HCT116 (cell line): ENCODE measurements around the gene SDR42E2. TPM values are rescaled to one million over a fixed set of nuclear protein-coding genes. Genes with fewer than 3 reads are reported as not detected.
A peak's percentile ranks its signal among the peaks of the same experiment; 100 is the strongest.

Experiments
- ATAC-seq: fragments of 200-7000 bp; cut with Tn5 transposase; 2 replicates; pipeline ENCODE4 v1.9.1; 2020; ENCODE audit warnings: mild to moderate bottlenecking, moderate library complexity
- BruUV-seq: library from RNA; stranded (reverse); fragments of 400-500 nt; replicated peaks from 2 replicates; lab custom pipeline; 2021; lab: Mats Ljungman, UMichigan
- CTCF ChIA-PET: fragments of 300-600 bp; sonication (Branson Sonifier 250); formaldehyde crosslinking; loops from one replicate; lab custom pipeline; 2021; ENCODE audit warnings: antibody characterized with exemption; lab: Charles Lee
- POLR2A ChIA-PET: fragments of 300-600, 350-600 bp; sonication (Branson Sonifier 250); formaldehyde crosslinking; loops from one replicate; lab custom pipeline; 2021; ENCODE audit warnings: antibody characterized with exemption; lab: Charles Lee
- RAD21 ChIA-PET, 2 experiments: fragments of 300-600 bp; sonication (Branson Sonifier 250); formaldehyde crosslinking; loops; one replicate each; lab custom pipeline; 2023; ENCODE audit warnings: low total read pairs in 2 of 2; ENCODE audit not compliant: uncharacterized antibody in 2 of 2, unreplicated experiment in 2 of 2, low non-redundant PET in 1 of 2; lab: Charles Lee
- DNase-seq: peaks from one replicate; pipeline ENCODE4 v3.0.0-alpha.2; 2010; ENCODE audit warnings: low read depth, low spot score
- H2AFZ ChIP-seq: fragments of 200-600 bp; shearing (Covaris generic), sonication (generic); 2 replicates; pipeline ENCODE4 v1.6.1; 2017; ENCODE audit warnings: low read depth, mixed run types, mixed read lengths, antibody characterized with exemption, low read length; ENCODE audit not compliant: poor library complexity, severe bottlenecking
- H3K27ac ChIP-seq: 2 replicates; pipeline ENCODE4 v1.5.1; 2012; ENCODE audit warnings: low read depth, low read length
- H3K27me3 ChIP-seq: fragments of 200-600 bp; sonication (generic); 2 replicates; pipeline ENCODE4 v1.6.1; 2016; ENCODE audit warnings: mixed run types, low read length, mixed read lengths; ENCODE audit not compliant: insufficient read depth
- H3K36me3 ChIP-seq, 2 experiments: fragments of 200-500 bp in 1 of 2; fragments of 200-600 bp in 1 of 2; sonication (Bioruptor generic) in 1 of 2; sonication (generic) in 1 of 2; 2 replicates each; pipeline versions ENCODE4 v1.5.1 to v1.6.1; 2014 to 2016; ENCODE audit warnings: low read length in 2 of 2, inconsistent platforms in 1 of 2, mixed read lengths in 1 of 2, mixed run types in 1 of 2; ENCODE audit not compliant: insufficient read depth in 2 of 2, control insufficient read depth in 1 of 2
- H3K4me1 ChIP-seq, 2 experiments: fragments of 200-600 bp in 1 of 2; sonication (generic) in 1 of 2; 2 replicates each; pipeline versions ENCODE4 v1.5.1 to v1.6.1; 2012 to 2017; ENCODE audit warnings: low read length in 2 of 2, inconsistent platforms in 1 of 2, mild to moderate bottlenecking in 1 of 2, mixed read lengths in 1 of 2, mixed run types in 1 of 2, moderate library complexity in 1 of 2; ENCODE audit not compliant: insufficient read depth in 2 of 2, control insufficient read depth in 1 of 2
- H3K4me2 ChIP-seq: fragments of 200-600 bp; sonication (generic); 2 replicates; pipeline ENCODE4 v1.6.1; 2017; ENCODE audit warnings: mixed run types, low read length, mixed read lengths
- H3K4me3 ChIP-seq, 2 experiments: fragments of 200-600 bp in 1 of 2; sonication (generic) in 1 of 2; replicated peaks in 1 of 2; 2 replicates each; pipeline ENCODE4 v1.5.1; 2011 to 2016; ENCODE audit warnings: low read length in 2 of 2, control low read depth in 1 of 2, low read depth in 1 of 2, mild to moderate bottlenecking in 1 of 2, mixed read lengths in 1 of 2, mixed run types in 1 of 2
- H3K79me2 ChIP-seq: fragments of 200-600 bp; sonication (generic); 2 replicates; pipeline ENCODE4 v1.6.1; 2017; ENCODE audit warnings: mild to moderate bottlenecking, mixed run types, low read length, moderate library complexity, mixed read lengths; ENCODE audit not compliant: insufficient read depth
- H3K9ac ChIP-seq: fragments of 200-600 bp; sonication (generic); 2 replicates; pipeline ENCODE4 v1.6.1; 2016; ENCODE audit warnings: low read length, mixed read lengths
- H3K9me2 ChIP-seq: fragments of 200-600 bp; sonication (generic), shearing (Covaris generic); 2 replicates; pipeline ENCODE4 v1.6.1; 2017; ENCODE audit warnings: mixed run types, mild to moderate bottlenecking, moderate library complexity; ENCODE audit not compliant: insufficient read depth
- H3K9me3 ChIP-seq, 2 experiments: fragments of 200-500 bp in 1 of 2; fragments of 200-600 bp in 1 of 2; sonication (Bioruptor generic) in 1 of 2; sonication (generic) in 1 of 2; 2 replicates each; pipeline ENCODE4 v1.6.1; 2014 to 2017; ENCODE audit warnings: low read length in 2 of 2, mixed read lengths in 2 of 2, inconsistent platforms in 1 of 2, low read depth in 1 of 2, mild to moderate bottlenecking in 1 of 2, mixed run types in 1 of 2, moderate library complexity in 1 of 2; ENCODE audit not compliant: control insufficient read depth in 1 of 2, insufficient read depth in 1 of 2
- H4K20me1 ChIP-seq: fragments of 200-600 bp; sonication (generic), shearing (Covaris generic); 2 replicates; pipeline ENCODE4 v1.6.1; 2017; ENCODE audit warnings: mixed run types, mild to moderate bottlenecking, moderate library complexity; ENCODE audit not compliant: insufficient read depth
- ATF3 ChIP-seq: IDR thresholded peaks from 2 replicates; pipeline ENCODE4 v1.6.1; 2012
- CBX3 ChIP-seq: IDR thresholded peaks from 2 replicates; pipeline ENCODE4 v1.6.1; 2012; ENCODE audit warnings: low read depth
- CEBPB ChIP-seq: IDR thresholded peaks from 2 replicates; pipeline ENCODE4 v1.6.1; 2012; ENCODE audit warnings: low read depth
- EGR1 ChIP-seq: IDR thresholded peaks from 2 replicates; pipeline ENCODE4 v1.6.1; 2012; ENCODE audit warnings: low read depth
- ELF1 ChIP-seq: IDR thresholded peaks from 2 replicates; pipeline ENCODE4 v1.6.1; 2012; ENCODE audit warnings: low read depth, borderline replicate concordance
- EZH2 ChIP-seq: fragments of 200-600 bp; sonication (generic); IDR thresholded peaks from 2 replicates; pipeline ENCODE4 v1.6.1; 2017; ENCODE audit warnings: antibody characterized with exemption, mixed run types
- EZH2phosphoT487 ChIP-seq: fragments of 200-600 bp; IDR thresholded peaks from 2 replicates; pipeline ENCODE4 v1.6.1; 2018; ENCODE audit warnings: antibody characterized with exemption, borderline replicate concordance
- FOSL1 ChIP-seq: IDR thresholded peaks from 2 replicates; pipeline ENCODE4 v1.6.1; 2012; ENCODE audit warnings: low read depth
- JUND ChIP-seq: IDR thresholded peaks from 2 replicates; pipeline ENCODE4 v1.6.1; 2012
- POLR2A ChIP-seq: IDR thresholded peaks from 2 replicates; pipeline ENCODE4 v1.7.0; 2011; ENCODE audit warnings: borderline replicate concordance; ENCODE audit not compliant: insufficient read depth, insufficient read length; ENCODE audit errors: extremely low read depth
- POLR2AphosphoS5 ChIP-seq: IDR thresholded peaks from 2 replicates; pipeline ENCODE4 v1.6.1; 2011; ENCODE audit warnings: mild to moderate bottlenecking, low read depth, low read length, moderate library complexity
- SIN3A ChIP-seq: IDR thresholded peaks from 2 replicates; pipeline ENCODE4 v1.6.1; 2012; ENCODE audit warnings: low read depth
- SP1 ChIP-seq: IDR thresholded peaks from 2 replicates; pipeline ENCODE4 v1.6.1; 2012; ENCODE audit warnings: low read depth
- SRF ChIP-seq: IDR thresholded peaks from 2 replicates; pipeline ENCODE4 v1.6.1; 2012; ENCODE audit warnings: low read depth
- TCF7L2 ChIP-seq: IDR thresholded peaks from 2 replicates; pipeline ENCODE4 v1.7.0; 2011; ENCODE audit warnings: borderline replicate concordance, inconsistent platforms; ENCODE audit not compliant: insufficient read depth, insufficient read length; ENCODE audit errors: extremely low read depth
- YY1 ChIP-seq: IDR thresholded peaks from 2 replicates; pipeline ENCODE4 v1.6.1; 2011; ENCODE audit warnings: low read length, low read depth, moderate library complexity, mild to moderate bottlenecking; ENCODE audit not compliant: insufficient replicate concordance; ENCODE audit errors: extremely low read depth
- ZFX ChIP-seq: fragments of 450-650 bp; IDR thresholded peaks from 2 replicates; pipeline ENCODE4 v1.6.1; 2017
- ZNF274 ChIP-seq: fragments of 200-500 bp; sonication (Bioruptor generic); IDR thresholded peaks from 2 replicates; pipeline ENCODE4 v1.6.1; 2014; ENCODE audit warnings: mild to moderate bottlenecking, low read depth, low read length, inconsistent platforms
- intact Hi-C: fragments of 100-400 bp; cut with micrococcal nuclease; formaldehyde crosslinking; loops from 2 replicates; pipeline ENCODE4 v1.10.0; 2022
- total RNA-seq: library from RNA; stranded (reverse); gene quantifications from one replicate; pipeline ENCODE4 v1.2.1, GENCODE V29; 2021; ENCODE audit not compliant: unreplicated experiment
- TF ChIP-seq, protein P1 (sequence below): IDR thresholded peaks from 2 replicates; pipeline ENCODE4 v1.6.1; 2012
- TF ChIP-seq, protein P2 (sequence below): IDR thresholded peaks from 2 replicates; pipeline ENCODE4 v1.6.1; 2011; ENCODE audit warnings: mild to moderate bottlenecking, low read length, moderate library complexity; ENCODE audit not compliant: insufficient replicate concordance; ENCODE audit errors: extremely low read depth
- TF ChIP-seq, protein P3 (sequence below), 3 experiments: fragments of 200-600 bp in 1 of 3; sonication (generic) in 1 of 3; IDR thresholded peaks in 2 of 3; conservative IDR thresholded peaks in 1 of 3; 2 replicates each; pipeline ENCODE4 v1.5.1; 2012 to 2017; ENCODE audit warnings: low read depth in 2 of 3, low read length in 2 of 3, antibody characterized with exemption in 1 of 3, borderline replicate concordance in 1 of 3, control low read depth in 1 of 3, mild to moderate bottlenecking in 1 of 3, mixed read lengths in 1 of 3, mixed run types in 1 of 3, moderate library complexity in 1 of 3; ENCODE audit not compliant: insufficient read depth in 1 of 3

The SDR42E2 gene
- total RNA-seq, 1 experiment from 2014 or later: 0.27 TPM

DNA sequence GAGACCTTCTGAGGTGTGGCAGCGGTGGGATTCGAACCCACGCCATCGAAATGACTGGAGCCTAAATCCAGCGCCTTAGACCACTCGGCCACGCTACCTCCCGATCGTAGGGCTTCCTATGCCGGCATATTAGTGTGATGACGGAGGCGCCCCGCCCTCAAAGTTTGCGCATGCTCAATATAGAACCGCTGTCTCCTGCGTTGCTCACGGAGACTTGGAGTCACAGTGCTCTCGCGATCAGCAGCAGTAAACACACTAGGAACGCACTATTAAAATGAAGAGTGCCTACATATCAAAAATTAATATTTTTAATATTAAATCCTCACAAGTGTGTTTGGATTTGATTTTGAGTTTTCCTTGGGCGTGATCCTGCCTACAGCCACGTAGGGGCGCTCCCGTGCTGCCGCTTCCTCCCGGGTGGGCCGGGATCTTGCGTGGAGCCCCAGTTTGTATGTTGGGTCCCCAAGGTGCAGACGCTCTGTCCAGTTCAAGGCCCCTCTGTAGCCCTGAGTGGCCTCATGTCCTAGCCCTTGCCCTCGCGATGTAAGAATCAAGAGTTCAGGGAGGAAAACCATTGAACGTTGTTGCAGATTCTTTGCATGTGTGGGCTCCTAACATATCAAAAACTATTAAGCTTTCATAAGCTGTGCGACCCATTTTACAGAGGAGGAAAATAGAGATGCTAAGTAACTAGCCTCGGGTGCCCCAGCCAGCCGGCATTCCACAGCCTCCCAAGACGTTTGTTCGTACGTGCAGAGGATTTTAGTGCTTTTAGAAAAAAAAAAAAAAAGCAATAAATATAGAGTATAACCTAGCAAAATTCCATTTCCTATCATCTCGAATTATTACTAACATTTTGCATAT, 33.6 kb downstream of the SDR42E2 start:
- peak overlapping the region; percentile 99 for H2AFZ ChIP-seq
- ATAC-seq (peak; percentile 21), DNase-seq (peak; percentile 72)
- H4K20me1 ChIP-seq: no peaks in the 10 kb centered on the region
- H3K4me2 ChIP-seq: peak overlapping the region; percentile 97
- peak overlapping the region; percentile 43 to 59 for H3K4me3 ChIP-seq
- H3K79me2 ChIP-seq: no peaks in the 10 kb centered on the region
- ChIA-PET RAD21 (no interaction called here), CTCF (interaction anchor here (1.0 to 1.1 kb wide), 2 partner anchors 34 to 104 kb away, joined by 3 to 7 read pairs; no protein-coding TSS in a partner anchor), POLR2A (no interaction called here)
- no peak overlapping the region for H3K27ac ChIP-seq
- no peaks in the 10 kb centered on the region for H3K9me2 ChIP-seq
- no peaks in the 10 kb centered on the region for H3K36me3 ChIP-seq
- no peaks in the 10 kb centered on the region for H3K9me3 ChIP-seq
- no peaks in the 10 kb centered on the region for H3K27me3 ChIP-seq
- peak overlapping the region; percentile 50 for H3K9ac ChIP-seq
- peaks cover 24 to 52% of the 10 kb centered on the region in 2 experiments for H3K4me1 ChIP-seq
- BruUV-seq: no TSS peak
- intact Hi-C loops: loop anchor here (1.0 kb wide), 1 partner anchor 101 kb away; the partner anchor contains the start of gene POLR3E
- TF ChIP-seq EZH2phosphoT487: no peak
- TF ChIP-seq, protein P1, sequence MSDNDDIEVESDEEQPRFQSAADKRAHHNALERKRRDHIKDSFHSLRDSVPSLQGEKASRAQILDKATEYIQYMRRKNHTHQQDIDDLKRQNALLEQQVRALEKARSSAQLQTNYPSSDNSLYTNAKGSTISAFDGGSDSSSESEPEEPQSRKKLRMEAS: no peak
- TF ChIP-seq EZH2: no peak
- no peak for TF ChIP-seq EGR1
- no peak for TF ChIP-seq ZNF274
- no peak for TF ChIP-seq FOSL1
- TF ChIP-seq CBX3: no peak
- TF ChIP-seq SRF: no peak
- no peak for TF ChIP-seq ELF1
- TF ChIP-seq SP1: no peak
- peak; percentile 54 for TF ChIP-seq YY1
- TF ChIP-seq SIN3A: no peak
- TF ChIP-seq ATF3: no peak
- TF ChIP-seq, protein P2, sequence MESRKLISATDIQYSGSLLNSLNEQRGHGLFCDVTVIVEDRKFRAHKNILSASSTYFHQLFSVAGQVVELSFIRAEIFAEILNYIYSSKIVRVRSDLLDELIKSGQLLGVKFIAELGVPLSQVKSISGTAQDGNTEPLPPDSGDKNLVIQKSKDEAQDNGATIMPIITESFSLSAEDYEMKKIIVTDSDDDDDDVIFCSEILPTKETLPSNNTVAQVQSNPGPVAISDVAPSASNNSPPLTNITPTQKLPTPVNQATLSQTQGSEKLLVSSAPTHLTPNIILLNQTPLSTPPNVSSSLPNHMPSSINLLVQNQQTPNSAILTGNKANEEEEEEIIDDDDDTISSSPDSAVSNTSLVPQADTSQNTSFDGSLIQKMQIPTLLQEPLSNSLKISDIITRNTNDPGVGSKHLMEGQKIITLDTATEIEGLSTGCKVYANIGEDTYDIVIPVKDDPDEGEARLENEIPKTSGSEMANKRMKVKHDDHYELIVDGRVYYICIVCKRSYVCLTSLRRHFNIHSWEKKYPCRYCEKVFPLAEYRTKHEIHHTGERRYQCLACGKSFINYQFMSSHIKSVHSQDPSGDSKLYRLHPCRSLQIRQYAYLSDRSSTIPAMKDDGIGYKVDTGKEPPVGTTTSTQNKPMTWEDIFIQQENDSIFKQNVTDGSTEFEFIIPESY: no peak
- peak; percentile 63 for TF ChIP-seq POLR2AphosphoS5
- TF ChIP-seq TCF7L2: no peak
- TF ChIP-seq CEBPB: no peak
- TF ChIP-seq POLR2A: no peak
- no peak for TF ChIP-seq JUND
- TF ChIP-seq, protein P3, sequence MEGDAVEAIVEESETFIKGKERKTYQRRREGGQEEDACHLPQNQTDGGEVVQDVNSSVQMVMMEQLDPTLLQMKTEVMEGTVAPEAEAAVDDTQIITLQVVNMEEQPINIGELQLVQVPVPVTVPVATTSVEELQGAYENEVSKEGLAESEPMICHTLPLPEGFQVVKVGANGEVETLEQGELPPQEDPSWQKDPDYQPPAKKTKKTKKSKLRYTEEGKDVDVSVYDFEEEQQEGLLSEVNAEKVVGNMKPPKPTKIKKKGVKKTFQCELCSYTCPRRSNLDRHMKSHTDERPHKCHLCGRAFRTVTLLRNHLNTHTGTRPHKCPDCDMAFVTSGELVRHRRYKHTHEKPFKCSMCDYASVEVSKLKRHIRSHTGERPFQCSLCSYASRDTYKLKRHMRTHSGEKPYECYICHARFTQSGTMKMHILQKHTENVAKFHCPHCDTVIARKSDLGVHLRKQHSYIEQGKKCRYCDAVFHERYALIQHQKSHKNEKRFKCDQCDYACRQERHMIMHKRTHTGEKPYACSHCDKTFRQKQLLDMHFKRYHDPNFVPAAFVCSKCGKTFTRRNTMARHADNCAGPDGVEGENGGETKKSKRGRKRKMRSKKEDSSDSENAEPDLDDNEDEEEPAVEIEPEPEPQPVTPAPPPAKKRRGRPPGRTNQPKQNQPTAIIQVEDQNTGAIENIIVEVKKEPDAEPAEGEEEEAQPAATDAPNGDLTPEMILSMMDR (IDR thresholded peaks at IDR 0.05 in 2 of 3, conservative IDR thresholded peaks at IDR 0.05 in 1 of 3; ENCODE audit: borderline replicate concordance in 1 of 3, insufficient read depth in 1 of 3, low read depth in 2 of 3, low read length in 2 of 3): peak in 2 of 3 experiments; percentile 79 to 86; a peak in 4 of 6 replicates
- no peak for TF ChIP-seq ZFX
